Renal cortical epithelial cell (primary cell): ENCODE results near the gene DHRS11. TPM values are rescaled to one million over a fixed set of nuclear protein-coding genes. Genes with fewer than 3 reads are reported as not detected.
A peak's percentile ranks its signal among the peaks of the same experiment; 100 is the strongest.

Source experiments
- DNase-seq: peaks from one replicate; pipeline ENCODE4 v3.0.0-alpha.2; 2011; ENCODE audit warnings: low read depth
- total RNA-seq: library from RNA; depleted of rRNA; stranded (reverse); fragments of >200 nt; gene quantifications from 2 replicates; pipeline ENCODE4 v1.2.3, GENCODE V29; 2014

The DHRS11 gene
- total RNA-seq, 1 donor from 2014 or later: 13.0 TPM

DNA sequence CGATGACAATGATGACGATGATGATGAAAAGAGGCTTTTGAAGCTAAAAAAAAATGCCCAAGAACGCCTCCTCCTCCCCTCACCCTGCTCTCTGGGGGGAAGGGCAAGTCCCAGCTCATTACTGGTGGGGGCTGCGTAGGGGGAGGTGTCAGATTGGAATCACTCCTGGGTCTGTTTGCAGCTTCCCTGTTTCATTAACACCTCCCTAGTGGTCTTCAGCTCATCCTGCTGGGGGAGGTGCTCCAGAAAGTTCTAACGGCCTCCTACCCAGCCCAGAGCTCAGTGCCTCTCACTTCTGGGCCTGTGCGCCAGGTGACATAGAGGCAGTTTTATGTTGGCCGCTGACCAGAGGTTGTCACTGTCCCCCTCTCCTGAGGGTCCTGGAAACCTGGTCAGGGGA is 22.4 kb downstream of the DHRS11 start:
- no peak for DNase-seq

DNA sequence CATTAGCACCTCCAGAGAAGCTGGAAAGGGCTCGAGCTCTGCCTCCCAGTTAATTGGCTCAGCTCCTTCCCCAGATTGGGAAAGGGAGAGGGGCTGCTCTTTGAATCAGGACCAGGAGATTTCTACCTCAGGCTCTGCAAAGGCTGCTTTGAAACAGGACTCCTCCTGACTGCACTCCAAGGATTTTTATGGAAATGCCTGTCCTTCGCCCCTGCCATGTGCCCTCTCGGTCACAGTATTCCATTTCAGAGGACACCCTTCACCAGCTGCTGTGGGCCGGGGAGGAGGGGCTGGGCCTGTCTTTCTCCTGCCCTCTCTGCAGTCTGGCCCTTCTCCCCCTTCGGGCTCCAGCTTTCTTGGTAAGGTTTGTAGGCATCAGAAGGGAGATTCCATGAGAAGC is 23.3 kb downstream of the DHRS11 start:
- DNase-seq: no peak

GRCh38 chr17:36616061-36617029 is 24.7 kb downstream of the DHRS11 start:
- peak; percentile 47 for DNase-seq

DNA sequence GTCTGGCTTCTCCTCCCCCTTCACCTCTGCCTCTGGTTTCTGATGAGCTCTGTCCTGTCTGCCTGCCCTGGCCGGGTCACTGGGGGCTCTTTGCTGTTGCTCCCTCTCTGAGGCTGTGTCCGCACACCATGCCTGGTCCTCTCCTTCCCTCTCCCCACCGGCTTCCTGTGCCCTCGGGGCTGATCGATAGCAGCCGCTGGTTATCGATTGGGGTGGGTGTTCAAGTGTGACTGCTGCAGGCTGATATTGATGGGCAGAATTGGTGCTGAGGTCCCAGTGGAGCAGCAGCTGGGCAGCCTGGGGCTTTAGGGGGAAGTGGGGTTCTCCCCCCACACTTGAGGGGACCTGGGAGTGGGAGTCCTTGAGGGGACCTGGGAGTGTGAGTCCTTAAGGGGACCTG is 26.1 kb downstream of the DHRS11 start:
- no peak for DNase-seq

DNA sequence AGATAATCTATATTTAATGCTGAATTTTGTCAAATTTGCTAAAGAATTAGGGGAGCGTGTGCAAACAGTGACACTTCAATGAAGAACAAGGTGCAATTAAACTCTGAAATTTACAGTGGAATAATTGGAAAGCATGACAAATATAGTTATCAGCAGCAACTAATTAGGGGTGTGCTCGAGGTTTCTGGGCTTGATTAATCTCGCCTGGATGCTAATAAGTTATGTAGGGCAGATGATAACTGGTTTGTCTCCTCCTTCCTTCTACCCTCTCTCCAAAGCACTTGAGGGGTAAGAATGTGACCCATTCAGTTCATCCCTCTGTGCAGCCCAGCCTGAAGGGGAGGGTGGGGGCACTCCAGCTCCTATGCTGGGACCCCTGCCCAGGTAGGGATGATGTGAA is 31.6 kb downstream of the DHRS11 start:
- DNase-seq: no peak

DNA sequence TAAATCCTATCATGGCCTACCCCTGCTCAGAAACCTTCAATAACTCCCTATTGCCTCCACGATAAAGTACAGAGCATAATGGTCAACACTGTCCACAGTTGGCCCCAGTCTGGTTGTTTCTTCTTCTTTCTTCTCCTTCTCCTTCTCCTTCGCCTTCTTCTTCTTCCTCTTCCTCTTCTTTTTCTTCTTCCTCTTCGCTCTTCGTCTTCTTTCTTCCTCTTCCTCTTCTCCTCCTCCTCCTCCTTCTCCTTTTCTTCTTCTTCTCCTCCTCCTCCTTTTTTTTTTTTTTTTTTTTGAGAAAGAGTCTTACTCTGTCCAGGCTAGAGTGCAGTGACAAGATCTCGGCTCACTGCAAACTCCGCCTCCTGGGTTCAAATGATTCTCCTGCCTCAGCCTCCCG is 33.5 kb downstream of the DHRS11 start:
- no peak for DNase-seq

DNA sequence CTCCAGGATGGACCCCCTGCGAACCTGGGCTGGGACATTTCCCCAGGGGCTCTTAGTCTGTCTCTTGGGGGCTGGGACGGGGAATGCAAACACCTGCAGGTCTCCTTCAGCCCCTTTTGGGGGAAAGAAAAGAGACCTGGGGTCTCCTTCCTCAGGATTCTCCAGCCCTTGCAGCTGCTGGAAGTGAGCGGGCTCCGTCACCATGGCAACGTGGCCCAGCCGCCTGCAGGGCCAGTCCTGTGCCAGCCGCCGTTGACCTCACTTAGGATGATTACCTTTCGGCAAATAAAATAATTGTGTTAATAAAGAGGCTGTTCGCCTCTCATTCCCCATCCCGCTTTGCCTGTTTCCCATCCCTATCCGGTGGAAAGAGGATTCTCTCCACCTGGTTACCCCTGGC is 35.4 kb downstream of the DHRS11 start:
- no peak for DNase-seq

GRCh38 chr17:36628576-36628975 is 36.9 kb downstream of the DHRS11 start:
- no peak for DNase-seq

DNA sequence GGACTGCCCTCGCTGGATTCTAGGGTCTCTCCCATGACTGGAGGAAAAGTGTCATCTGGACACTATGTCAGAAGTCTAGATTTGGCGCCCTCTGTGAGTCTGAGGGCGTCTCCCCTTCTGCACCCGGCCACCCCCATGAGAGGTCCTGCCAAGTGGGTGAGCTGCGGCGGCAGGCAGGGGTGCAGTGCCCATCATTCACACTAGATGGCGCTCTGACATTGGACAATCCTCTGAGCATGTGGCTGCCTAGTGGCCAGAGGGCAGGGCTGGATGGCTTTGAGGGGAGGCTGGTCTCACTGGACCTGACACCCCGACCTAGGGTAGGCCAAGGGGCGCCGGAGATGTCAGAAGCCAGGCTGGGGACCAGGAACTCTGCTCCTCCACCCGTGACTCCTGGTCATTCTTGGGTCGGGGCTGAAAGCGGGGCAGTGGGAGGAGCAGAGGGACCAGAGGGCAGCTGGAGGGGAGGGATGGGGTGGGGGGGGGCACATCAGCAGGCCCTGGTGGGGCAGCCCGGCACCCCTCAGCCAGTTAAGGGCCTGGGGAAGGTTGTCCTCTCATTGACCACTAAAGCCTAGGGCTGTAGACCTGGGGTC is 37.7 kb downstream of the DHRS11 start:
- DNase-seq: peak; percentile 25

- no peak for DNase-seq
These were observed 38.4 kb downstream of the DHRS11 start for GRCh38 chr17:36629970-36630502.

- DNase-seq: no peak
These were observed 39.3 kb downstream of the DHRS11 start for GRCh38 chr17:36631022-36631421.

DNA sequence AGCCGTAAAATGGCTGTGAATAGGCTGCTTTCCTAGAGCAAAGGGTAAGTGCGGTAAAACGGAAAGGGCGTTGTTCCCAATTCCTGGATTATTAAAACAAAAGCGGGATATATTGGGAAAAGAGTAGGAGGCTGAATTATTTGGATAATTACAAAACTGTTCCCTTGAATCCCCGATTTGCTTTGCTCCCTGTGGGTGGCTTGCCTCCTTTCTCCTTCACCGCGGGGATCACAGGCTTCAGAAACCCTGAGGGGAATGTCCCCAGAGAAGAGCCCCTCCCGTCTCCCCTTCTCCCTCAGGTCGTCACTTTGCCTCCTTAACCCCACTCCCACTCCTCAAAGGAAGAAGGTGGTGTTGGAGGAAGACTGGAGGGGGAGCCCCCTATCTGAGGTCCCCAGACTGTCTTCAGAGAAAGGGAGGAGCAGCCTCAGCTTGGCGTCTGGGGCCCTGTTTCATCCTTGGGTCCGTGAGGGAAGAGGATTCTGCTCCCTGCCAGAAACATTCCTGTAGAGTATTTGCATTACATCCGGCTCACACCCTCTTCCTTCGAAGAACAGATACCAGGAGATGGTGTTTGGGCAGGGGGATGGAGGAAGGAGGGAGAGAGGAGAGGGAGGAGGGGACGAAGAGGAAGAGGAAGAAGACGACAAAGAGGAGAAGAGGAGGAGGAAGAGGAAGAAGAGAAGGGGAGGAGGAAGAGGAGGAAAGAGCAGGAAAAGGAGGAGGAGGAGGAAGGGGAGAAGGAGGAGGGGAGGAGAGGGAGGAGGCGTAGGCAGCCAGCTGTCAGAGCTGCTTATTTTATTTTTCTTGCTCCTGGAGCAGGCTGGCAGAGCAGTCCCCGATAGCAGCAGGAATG is 41.5 kb downstream of the DHRS11 start:
- DNase-seq: no peak

GRCh38 chr17:36640346-36640745 is 48.7 kb downstream of the DHRS11 start:
- DNase-seq: no peak

- no peak for DNase-seq
These were observed 49.2 kb downstream of the DHRS11 start for GRCh38 chr17:36640836-36641235.

DNA sequence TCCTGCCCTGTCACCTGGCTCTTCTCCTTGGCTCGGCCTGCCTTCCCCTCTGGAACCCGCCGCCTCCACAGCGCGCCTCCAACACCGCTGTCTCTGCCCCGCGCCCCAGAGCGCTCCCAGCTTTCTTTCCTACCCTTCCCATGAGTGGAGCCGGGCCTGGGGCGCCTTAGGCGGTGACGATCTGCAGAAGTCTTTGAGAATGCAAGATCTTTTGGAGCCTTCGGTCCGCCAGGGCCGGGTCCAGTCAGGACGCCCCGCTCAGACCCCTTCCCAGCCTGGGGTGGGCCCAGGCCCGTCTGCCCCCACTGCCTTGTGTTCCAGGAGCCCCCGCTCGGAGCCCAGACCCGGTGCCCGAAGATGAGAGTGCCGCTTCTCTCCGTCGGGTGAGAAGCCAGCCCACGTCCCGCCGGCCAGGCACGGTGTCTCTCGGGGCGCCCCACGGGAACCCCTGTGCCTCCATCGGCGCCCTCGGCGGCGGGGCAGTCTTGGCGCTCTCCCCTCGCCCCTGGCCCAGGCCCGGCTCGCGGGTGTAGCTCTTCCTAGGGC is 49.7 kb downstream of the DHRS11 start:
- no peak for DNase-seq

DNA sequence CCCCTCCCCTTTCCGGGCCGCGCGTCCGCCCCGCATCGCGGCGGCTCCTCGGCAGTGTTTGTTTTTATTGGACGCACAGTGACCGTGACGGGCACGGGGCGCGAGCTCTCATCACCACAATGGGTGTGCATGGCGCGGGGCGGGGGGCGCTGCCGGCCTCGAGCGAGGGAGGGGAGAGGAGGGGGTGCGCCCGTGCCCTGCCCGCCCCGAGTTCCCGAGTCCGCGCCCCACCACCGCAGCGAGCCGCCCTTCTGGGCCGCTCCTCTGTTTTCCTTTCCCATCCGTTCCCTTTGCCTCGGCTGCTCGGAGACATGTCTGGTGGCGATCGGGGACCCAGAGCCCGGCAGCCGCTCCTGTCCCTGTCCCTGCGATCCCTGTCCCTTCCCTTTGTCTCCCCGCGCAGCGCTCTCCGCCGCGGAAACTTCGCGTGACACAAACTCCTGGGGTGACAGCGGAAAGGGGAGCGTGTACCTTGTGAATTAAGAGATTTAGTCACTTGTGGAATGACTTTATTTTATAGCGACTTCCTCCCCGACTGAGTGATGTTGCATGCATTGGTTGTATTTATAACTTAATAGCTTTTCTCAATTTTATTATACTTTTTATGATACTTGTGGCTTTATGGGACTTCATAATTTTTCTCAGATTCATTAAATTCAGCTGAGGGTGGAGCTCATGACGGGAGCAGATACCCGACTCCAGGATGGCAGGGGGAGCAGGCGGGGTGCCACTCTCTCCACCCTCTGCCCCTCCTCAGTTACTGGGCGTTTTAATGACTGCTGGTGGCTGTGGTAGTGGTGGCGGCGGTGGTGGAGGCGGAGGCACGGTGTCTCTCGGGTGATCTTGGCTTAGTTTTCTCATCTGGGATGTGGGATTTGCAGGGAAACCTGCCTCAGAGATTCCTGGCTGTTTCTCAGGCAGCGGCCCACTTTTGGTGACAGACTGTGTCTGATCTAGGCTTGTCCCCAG is 50.5 kb downstream of the DHRS11 start:
- no peak for DNase-seq

- no peak for DNase-seq
These were observed 51.5 kb downstream of the DHRS11 start for GRCh38 chr17:36643086-36643685.

GRCh38 chr17:36645422-36645821 is 53.7 kb downstream of the DHRS11 start:
- no peak for DNase-seq

- DNase-seq: no peak
These were observed 56.0 kb downstream of the DHRS11 start for GRCh38 chr17:36647636-36648035.
